ENCODE measurements around the gene IL3RA.
"Not testable (repeated sequence)": the region's sequence is repeated elsewhere in the genome, so short reads cannot be mapped to it uniquely, and the experiment has no call there.

Gene IL3RA

DNA sequence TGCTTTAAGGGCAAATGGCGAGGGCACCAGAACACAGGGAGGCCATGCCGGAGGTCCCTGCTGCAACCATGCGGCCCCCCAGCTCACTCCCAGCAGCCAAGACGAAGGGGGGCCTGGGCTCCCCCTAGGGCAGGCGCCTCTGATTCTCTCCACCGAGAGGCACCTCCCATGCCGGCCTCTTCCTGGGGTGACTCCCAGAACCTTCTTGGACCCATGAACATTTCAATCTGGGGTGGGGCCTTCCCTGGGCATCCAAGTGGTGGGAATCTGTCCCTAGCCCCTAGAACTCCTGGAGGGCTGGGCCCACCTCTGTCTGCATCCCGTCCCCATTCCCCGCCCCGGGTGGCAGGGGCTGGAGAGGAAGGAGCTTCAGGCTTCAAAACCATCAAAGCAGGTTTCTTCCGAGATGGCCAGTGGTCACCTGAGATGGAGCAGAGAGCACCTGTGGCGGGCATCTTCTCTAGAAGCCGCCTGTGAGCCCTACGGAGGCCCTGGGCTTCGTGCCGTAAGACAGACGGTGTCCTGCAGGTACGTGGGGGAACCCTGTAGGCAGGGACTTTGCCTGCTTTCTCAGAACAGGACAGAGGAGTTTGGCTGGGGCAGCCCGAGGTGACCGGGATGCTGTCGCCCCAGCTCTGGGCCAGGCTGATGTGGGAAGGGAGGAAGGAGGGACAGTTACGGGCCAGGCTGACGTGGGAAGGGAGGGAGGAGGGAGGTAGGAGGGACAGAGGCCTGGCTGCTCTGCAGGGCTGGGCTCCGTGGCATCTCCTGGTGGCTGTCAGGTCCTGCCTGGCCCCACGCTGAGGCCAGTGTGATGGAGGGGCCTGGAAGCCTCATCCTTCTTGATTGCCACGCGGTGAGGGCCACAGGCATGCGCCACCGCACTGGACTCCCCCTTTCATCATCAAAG, 62.1 kb downstream of the IL3RA start:
- no peak for DNase-seq (ENCODE audit: low read depth in 2 of 2)

DNA sequence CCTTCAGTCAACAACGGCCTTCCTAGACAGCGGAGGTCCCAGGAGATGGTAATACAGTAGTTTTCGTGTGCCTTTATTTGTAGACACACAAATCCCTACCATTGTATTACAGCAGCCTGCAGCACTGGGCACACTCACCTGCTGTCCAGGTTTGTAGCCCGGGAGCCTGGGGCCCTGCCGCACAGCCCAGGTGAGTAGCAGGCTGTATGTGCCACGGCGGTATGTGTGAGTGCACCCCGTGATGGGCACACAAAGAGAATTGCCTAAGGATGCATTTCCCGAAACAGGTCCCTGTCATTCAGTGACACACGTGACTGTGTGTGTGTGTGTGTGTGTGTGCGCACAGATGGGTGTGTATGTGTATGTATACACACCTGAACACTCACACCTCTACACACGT, 63.5 kb downstream of the IL3RA start:
- DNase-seq (ENCODE audit: low read depth in 2 of 2): no peak

DNA sequence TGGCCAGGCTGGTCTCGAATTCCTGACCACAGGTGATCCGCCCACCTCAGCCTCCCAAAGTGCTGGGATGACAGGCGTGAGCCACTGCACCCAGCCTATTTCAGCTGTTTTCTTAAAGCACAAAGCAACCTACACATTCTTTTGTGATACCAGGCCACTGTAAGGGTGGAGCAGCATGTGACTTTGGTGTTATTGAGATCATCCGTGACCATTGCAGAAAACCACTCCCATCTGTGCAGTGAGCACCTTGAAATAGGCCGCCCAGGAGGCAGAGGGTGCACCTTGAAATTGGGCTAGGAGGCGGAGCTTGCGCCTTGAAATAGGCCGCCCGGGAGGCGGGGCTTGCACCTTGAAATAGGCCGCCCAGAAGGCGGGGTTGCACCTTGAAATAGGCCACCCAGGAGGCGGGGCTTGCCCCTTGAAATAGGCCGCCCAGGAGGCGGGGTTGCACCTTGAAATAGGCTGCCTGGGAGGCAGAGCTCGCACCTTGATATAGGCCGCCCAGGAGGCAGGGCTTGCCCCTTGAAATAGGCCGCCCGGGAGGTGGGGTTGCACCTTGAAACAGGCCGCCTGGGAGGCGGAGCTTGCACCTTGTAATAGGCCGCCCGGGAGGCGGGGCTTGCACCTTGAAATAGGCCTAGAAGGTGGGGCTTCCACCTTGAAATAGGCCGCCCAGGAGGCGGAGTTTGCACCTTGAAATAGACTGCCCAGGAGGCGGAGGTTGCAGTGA, 64.3 kb downstream of the IL3RA start:
- no peak for DNase-seq (ENCODE audit: low read depth in 2 of 2)

GRCh38 chrX:1401611-1402430, 65.2 kb downstream of the IL3RA start:
- no peak for DNase-seq (ENCODE audit: low read depth in 2 of 2)

DNA sequence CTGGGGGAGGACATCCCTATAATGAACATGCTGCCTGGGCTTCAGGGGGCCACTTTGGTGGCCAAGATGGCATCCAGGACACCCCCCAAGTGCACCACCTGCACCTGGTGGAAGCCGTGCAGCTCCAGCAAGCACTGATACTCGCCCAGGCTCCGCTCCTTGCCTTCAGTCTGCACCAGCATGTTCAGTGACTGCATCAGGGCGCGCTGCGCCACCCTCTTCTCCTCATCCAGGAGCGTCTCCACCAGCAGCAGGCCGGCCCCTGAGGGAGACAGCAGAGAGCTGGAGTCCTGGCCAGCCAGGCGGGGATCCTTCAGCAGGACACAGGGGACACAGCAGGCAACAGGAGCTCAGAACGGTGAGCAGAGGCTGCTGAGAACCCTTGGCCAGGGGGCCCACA, 66.6 kb downstream of the IL3RA start:
- DNase-seq (ENCODE audit: low read depth in 2 of 2): no peak

DNA sequence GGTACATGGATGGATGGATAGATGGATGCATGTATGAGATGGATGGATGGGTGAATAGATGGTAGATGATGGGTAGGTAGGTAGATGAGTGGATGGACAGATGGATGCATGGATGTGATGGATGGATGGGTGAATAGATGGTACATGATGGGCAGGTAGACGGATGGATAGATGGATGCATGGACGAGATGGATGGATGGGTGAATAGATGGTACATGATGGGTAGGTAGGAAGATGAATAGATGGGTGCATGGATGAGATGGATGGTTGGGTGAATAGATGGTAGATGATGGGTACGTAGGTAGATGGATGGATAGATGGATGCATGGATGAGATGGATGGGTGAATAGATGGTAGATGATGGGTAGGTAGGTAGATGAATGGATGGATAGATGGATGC, 67.3 kb downstream of the IL3RA start:
- not testable (repeated sequence) for DNase-seq (ENCODE audit: low read depth in 2 of 2)

DNA sequence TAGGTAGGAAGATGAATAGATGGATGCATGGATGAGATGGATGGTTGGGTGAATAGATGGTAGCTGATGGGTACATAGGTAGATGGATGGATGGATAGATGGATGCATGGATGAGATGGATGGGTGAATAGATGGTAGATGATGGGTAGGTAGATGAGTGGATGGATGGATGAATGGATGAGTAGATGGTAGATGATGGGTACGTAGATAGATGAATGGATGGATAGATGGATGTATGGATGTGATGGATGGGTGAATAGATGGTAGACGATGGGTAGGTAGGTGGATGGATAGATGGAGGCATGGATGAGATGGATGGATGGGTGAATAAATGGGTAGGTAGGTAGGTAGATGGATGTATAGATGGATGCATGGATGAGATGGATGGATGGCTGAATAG, 69.2 kb downstream of the IL3RA start:
- not testable (repeated sequence) for DNase-seq (ENCODE audit: low read depth in 2 of 2)

DNA sequence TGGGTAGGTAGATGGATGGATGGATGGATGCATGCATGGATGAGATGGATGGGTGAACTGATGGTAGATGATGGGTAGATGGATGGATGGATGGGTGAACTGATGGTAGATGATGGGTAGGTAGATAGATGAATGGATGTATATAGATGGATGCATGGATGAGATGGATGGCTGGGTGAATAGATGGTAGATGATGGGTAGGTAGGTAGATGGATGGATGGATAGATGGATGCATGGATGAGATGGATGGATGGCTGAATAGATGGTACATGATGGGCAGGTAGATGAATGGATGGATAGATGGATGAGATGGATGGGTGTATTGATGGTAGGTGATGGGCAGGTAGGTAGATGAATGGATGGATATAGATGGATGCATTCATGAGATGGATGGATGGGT, 70.5 kb downstream of the IL3RA start:
- DNase-seq (ENCODE audit: low read depth in 2 of 2): no peak

- DNase-seq (ENCODE audit: low read depth in 2 of 2): no peak
Observed at GRCh38 chrX:1411326-1411725, 74.7 kb downstream of the IL3RA start.

GRCh38 chrX:1412551-1413161, 76.1 kb downstream of the IL3RA start:
- DNase-seq (ENCODE audit: low read depth in 2 of 2): no peak

DNA sequence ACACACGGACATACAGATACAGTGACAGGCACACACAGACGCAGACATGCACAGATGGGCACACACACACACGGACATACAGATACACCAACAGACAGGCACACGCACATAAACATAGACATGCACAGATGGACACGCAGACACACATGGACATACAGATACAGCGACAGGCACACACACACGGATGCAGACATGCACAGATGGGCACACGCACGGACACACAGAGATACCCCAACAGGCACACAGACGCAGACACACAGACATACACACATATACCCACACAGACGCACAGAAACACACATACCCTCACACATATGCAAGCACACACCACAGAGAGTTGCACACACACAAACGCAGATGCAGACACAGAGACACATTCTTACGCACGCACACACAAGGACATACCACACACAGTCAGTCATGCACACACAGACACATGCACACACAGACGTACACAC, 79.8 kb downstream of the IL3RA start:
- DNase-seq (ENCODE audit: low read depth in 2 of 2): no peak

GRCh38 chrX:1416965-1417760, 80.6 kb downstream of the IL3RA start:
- no peak for DNase-seq (ENCODE audit: low read depth in 2 of 2)

DNA sequence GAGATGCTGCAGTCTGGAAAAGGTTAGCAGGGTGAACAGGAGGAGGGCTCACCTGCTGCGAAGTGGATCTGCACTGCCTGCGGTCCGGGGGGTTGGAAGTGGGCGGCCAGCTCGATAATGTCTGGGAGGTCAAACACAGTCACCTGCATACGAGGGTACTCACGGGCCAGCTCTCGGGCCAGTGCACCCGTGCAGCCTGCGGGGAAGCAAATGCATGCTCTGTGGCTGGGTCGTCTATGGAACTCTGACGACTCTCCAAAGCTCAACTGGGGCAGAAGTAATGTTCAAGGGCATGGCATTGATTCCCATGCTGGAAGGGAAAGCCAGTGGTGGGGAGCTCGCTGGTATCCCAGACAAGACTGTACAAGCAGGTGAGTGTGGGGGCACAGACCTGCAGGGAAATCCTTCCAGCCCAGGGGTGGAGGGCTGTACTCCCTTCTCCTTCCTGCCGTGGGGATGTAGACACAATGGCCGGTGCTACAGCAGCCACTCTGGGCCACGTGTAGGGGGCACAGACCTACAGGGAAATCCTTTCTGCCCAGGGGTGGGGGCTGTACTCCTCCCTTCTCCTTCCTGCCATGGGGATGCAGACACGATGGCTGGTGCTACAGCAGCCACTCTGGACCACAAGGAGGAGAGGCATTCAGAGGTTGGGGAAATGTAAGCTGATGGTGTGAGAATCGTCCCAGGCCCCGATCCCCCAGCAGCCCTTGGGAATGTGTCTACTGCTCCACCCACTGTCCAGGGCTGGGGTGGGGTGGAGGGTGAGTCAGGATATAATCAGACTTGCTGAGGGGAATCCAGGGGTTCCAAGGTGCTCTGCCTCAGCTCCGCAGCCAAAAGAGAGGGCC, 81.6 kb downstream of the IL3RA start:
- DNase-seq (ENCODE audit: low read depth in 2 of 2): no peak

DNA sequence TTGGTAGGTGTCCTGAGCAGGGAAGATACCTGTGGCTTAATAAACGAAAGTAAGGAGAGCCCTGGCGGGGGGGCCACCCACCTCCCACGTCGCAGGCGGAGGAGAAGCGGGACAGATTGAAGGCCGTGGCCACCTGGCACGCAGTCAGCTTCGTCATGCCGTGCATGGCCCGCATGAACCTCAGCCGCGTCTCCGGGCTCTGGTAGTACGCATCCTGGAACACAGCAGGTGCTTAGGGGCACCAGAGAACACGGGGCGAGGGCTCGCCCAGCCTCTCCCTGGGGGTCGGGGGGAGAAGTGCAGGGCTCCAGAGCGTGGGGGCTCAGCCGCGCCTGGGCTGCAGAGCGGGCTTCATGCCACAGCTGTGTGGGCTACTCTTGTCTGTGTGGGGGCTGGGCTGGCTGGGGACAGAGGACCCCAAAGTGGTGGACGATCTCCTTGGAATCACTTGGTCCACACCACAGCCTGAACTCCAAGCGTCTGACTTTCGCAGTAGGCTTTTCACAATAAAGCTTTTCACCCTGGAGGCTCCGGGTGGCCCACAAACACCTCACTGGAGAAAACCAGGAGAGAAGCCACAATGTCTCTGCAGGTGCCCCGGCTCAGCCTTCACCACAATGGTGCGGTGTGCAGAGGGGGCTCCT, 82.4 kb downstream of the IL3RA start:
- DNase-seq (ENCODE audit: low read depth in 2 of 2): no peak

- no peak for DNase-seq (ENCODE audit: low read depth in 2 of 2)
Observed at GRCh38 chrX:1419545-1420355, 83.2 kb downstream of the IL3RA start.

GRCh38 chrX:1420371-1420770, 83.8 kb downstream of the IL3RA start:
- no peak for DNase-seq (ENCODE audit: low read depth in 2 of 2)

GRCh38 chrX:1421433-1422134, 85.0 kb downstream of the IL3RA start:
- DNase-seq (ENCODE audit: low read depth in 2 of 2): no peak

GRCh38 chrX:1422135-1422465, 85.5 kb downstream of the IL3RA start:
- DNase-seq (ENCODE audit: low read depth in 2 of 2): no peak

All from stimulated activated CD4-positive, alpha-beta T cell treated with anti-CD3 and anti-CD28 coated beads, Interleukin-12 subunit alpha, Interleukin-12 subunit beta, amount 100 ng/mL, for 24 hours (primary cell).